Esophagus squamous epithelium (tissue), 5 donors: ENCODE measurements around the gene TBC1D12. TPM values are rescaled to one million over a fixed set of nuclear protein-coding genes. Genes with fewer than 3 reads are reported as not detected.
"Not testable (repeated sequence)": the region's sequence is repeated elsewhere in the genome, so short reads cannot be mapped to it uniquely, and the experiment has no call there.

Source experiments
- DNase-seq: peaks from one replicate; lab custom pipeline; 2025; lab: John Stamatoyannopoulos, UW
- H3K27ac ChIP-seq, 4 donors: fragments of 200-600 bp; sonication (generic); one replicate each; pipeline ENCODE4 v1.5.1; 2016 to 2019; ENCODE audit warnings: mild to moderate bottlenecking in 1 of 4
- H3K27me3 ChIP-seq, 4 donors: fragments of 200-600 bp; sonication (generic); 1 replicate in 3 of 4; 2 replicates in 1 of 4; pipeline versions ENCODE4 v1.5.1 to v1.6.0; 2017 to 2021; ENCODE audit warnings: antibody characterized with exemption in 1 of 4
- H3K36me3 ChIP-seq, 3 donors: fragments of 200-600 bp; sonication (generic); one replicate each; pipeline ENCODE4 v1.5.1; 2016 to 2019
- H3K4me1 ChIP-seq, 3 donors: fragments of 200-600 bp; sonication (generic); one replicate each; pipeline ENCODE4 v1.5.1; 2017 to 2019
- H3K4me3 ChIP-seq, 4 donors: fragments of 200-600 bp; sonication (generic); 1 replicate in 3 of 4; 2 replicates in 1 of 4; pipeline ENCODE4 v1.5.1; 2016 to 2019; ENCODE audit warnings: mild to moderate bottlenecking in 2 of 4, moderate library complexity in 1 of 4
- H3K9me3 ChIP-seq, 3 donors: fragments of 200-600 bp; sonication (generic); one replicate each; pipeline ENCODE4 v1.5.1; 2016 to 2019
- POLR2A ChIP-seq, 4 donors: fragments of 450-650 bp; IDR thresholded peaks; one replicate each; pipeline ENCODE4 v1.6.1; 2017; ENCODE audit warnings: antibody characterized with exemption in 4 of 4, mild to moderate bottlenecking in 4 of 4, moderate library complexity in 3 of 4
- WGBS, 2 donors: methylation state at CpG; one replicate each; pipeline ENCODE4 v1.1.5; 2018; 5-methylcytosine and 5-hydroxymethylcytosine counted together
- intact Hi-C: fragments of 100-400 bp; cut with DNase I; formaldehyde crosslinking; loops from one replicate; pipeline ENCODE4 v1.15.0; 2022
- total RNA-seq, 4 donors: library from RNA; depleted of rRNA; stranded (reverse); fragments of >200 nt; gene quantifications; one replicate each; pipeline ENCODE4 v1.1.0, GENCODE V29; 2016
- TF ChIP-seq, protein P1 (sequence below), 6 experiments: fragments of 450-650 bp in 4 of 6; fragments of 200-600 bp in 2 of 6; sonication (generic) in 2 of 6; IDR thresholded peaks; one replicate each; pipeline ENCODE4 v1.5.1; 2016 to 2019; ENCODE audit warnings: antibody characterized with exemption in 6 of 6, mild to moderate bottlenecking in 4 of 6, moderate library complexity in 4 of 6
- donor health status: DM: yes; HTN: yes; CAD: no.

Gene TBC1D12
- total RNA-seq, 4 donors from 2014 or later = 5.2 to 13.5 (median 7.0) TPM

DNA sequence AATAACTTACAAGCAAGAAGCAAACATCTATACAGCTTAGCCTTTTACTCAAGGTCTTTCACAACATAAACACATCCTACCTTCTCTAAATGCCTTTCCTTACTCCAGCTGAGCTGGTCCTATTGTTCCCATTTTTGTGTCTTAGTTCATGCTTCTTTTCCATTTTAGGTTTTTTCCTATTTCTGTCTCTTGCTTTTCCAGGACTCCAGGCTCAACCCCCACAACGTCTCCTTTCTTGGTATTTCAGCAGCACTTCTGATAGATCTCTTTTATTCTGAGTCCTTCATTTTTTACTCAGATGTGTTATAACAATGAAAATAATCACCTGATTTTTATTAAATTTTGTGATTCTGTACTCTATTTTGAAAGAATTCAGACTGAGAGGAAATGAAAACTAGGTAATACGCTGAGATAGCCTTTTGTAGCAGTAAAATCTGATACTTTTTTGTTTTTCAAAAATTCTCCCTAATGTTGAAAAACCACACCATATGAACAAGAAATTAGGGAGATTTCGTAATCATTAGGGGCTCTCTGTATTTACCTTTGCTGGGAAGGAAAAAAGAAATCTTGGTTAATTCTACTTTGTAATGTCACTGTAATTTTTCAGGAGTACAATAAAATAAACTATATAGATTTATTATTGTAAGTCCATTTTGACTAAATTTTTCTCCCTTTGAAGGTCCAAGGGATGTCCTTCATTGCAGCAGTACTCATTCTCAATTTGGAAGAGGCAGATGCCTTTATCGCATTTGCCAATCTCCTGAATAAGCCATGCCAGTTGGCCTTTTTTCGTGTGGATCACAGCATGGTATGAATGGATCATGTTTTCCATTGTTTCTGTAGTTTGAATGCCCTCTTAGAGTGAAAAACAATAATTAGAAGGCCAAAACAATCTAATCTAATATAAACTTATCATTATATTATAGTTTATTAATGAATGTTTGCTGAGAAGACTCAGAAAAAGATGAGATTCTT is 119.2 kb downstream of the TBC1D12 start:
- no peak for TF ChIP-seq POLR2A (IDR thresholded peaks at IDR 0.05)
- TF ChIP-seq, protein P1, sequence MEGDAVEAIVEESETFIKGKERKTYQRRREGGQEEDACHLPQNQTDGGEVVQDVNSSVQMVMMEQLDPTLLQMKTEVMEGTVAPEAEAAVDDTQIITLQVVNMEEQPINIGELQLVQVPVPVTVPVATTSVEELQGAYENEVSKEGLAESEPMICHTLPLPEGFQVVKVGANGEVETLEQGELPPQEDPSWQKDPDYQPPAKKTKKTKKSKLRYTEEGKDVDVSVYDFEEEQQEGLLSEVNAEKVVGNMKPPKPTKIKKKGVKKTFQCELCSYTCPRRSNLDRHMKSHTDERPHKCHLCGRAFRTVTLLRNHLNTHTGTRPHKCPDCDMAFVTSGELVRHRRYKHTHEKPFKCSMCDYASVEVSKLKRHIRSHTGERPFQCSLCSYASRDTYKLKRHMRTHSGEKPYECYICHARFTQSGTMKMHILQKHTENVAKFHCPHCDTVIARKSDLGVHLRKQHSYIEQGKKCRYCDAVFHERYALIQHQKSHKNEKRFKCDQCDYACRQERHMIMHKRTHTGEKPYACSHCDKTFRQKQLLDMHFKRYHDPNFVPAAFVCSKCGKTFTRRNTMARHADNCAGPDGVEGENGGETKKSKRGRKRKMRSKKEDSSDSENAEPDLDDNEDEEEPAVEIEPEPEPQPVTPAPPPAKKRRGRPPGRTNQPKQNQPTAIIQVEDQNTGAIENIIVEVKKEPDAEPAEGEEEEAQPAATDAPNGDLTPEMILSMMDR (IDR thresholded peaks at IDR 0.05) = no peak
- Histone ChIP-seq H3K4me3 (no peak overlapping the region), H3K36me3 (peaks cover 0 to 41% (median 0%) of the 10 kb centered on the region in 3 donors), H3K9me3 (no peaks in the 10 kb centered on the region), H3K27ac (no peak overlapping the region), H3K4me1 (no peaks in the 10 kb centered on the region), H3K27me3 (no peaks in the 10 kb centered on the region)
- intact Hi-C loops = no loop called here
- WGBS, 2 donors = 81 to 88% methylated on average over 5 of the region's 5 CpGs
- no peak for DNase-seq

DNA sequence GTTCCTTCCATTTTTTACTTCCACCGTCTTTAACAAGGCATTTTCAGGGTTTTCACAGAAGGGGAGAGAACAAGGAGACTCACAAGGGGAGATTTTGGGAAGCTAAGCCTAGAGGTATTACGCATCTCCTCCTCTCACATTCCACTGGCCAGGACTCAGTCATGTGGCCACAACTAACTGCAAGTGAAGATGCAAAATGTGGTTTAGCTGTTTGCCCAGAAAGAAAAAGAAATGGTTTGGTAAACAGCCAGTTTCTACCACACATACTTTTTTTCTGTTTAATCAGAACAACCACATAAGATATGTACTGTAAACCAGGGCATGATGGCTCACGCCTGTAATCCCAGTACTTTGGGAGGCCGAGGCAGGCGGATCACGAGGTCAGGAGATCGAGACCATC is 121.8 kb downstream of the TBC1D12 start:
- no peak for DNase-seq
- intact Hi-C loops = no loop called here
- H3K36me3 ChIP-seq = peaks cover 0 to 53% (median 0%) of the 10 kb centered on the region in 3 donors
- H3K4me1 ChIP-seq = no peaks in the 10 kb centered on the region
- 73 to 89% methylated on average over 3 to 7 of the region's 7 CpGs for WGBS, 2 donors
- no peak for TF ChIP-seq POLR2A (IDR thresholded peaks at IDR 0.05)
- no peak overlapping the region for H3K27ac ChIP-seq
- H3K9me3 ChIP-seq = no peaks in the 10 kb centered on the region
- H3K4me3 ChIP-seq = no peak overlapping the region
- H3K27me3 ChIP-seq = no peaks in the 10 kb centered on the region

DNA sequence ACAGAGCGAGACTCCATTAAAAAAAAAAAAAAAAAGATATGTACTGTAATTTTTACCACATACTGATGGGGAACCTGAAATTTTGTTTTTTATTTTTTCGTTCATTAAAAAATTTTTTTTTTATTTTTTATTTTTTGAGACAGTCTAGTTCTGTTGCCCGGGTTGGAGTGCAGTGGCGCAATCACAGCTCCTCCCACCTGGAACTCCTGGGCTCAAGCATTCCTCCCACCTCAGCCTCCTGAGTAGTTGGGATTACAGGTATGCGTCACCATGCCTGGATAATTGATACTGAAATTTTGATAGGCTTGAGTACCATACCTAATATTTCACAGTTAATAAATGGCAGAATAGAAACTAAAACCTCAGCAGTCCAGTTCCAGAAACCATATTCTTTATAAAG is 122.4 kb downstream of the TBC1D12 start:
- intact Hi-C loops = no loop called here
- H3K27me3 ChIP-seq = no peaks in the 10 kb centered on the region
- no peaks in the 10 kb centered on the region for H3K9me3 ChIP-seq
- H3K36me3 ChIP-seq = peaks cover 0 to 55% (median 0%) of the 10 kb centered on the region in 3 donors
- no peak for DNase-seq
- 96 to 99% methylated on average over 5 of the region's 5 CpGs for WGBS, 2 donors
- TF ChIP-seq, protein P1 (IDR thresholded peaks at IDR 0.05) = no peak
- TF ChIP-seq POLR2A (IDR thresholded peaks at IDR 0.05) = no peak
- no peak overlapping the region for H3K27ac ChIP-seq
- no peak overlapping the region for H3K4me3 ChIP-seq
- no peaks in the 10 kb centered on the region for H3K4me1 ChIP-seq

DNA sequence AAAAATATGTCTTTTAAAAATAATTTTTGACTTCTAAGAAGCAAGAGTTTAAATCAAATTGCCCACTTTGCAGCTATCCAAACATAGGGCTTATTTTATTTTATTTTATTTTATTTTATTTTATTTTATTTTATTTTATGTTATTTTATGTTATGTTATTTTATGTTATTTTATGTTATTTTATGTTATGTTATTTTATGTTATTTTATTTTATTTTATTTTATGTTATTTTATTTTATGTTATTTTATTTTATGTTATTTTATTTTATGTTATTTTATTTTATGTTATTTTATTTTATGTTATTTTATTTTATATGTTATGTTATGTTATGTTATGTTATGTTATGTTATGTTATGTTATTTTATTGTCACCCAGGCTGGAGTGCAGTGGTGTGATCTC is 129.2 kb downstream of the TBC1D12 start:
- H3K4me1 ChIP-seq, H3K27me3 ChIP-seq, H3K9me3 ChIP-seq, intact Hi-C loops, DNase-seq, H3K27ac ChIP-seq, H3K4me3 ChIP-seq: not testable (repeated sequence)
- peaks cover 0 to 52% (median 0%) of the 10 kb centered on the region in 3 donors for H3K36me3 ChIP-seq

DNA sequence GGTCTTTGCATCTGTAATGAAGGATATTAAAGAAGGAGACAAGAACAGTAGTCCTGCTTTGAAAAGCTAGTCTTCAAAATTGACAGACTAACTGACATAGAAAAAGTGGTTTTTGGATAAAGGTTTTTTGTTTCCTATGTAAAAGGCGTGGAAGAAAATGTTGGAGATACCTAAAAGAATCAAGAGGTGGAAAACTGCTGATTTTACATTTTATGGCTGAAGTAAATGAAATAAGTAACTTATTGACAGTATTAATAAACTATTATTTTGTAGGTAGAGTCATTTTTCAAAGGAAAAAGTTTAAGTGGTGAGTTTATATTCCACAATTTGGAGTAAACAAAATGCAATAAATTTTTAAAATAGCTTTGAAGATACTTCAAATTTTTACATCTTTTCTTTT is 130.7 kb downstream of the TBC1D12 start:
- Histone ChIP-seq H3K4me1 (no peaks in the 10 kb centered on the region), H3K27me3 (no peaks in the 10 kb centered on the region), H3K27ac (no peak overlapping the region), H3K9me3 (no peaks in the 10 kb centered on the region), H3K36me3 (peaks cover 0 to 45% (median 0%) of the 10 kb centered on the region in 3 donors), H3K4me3 (no peak overlapping the region)
- no peak for TF ChIP-seq POLR2A (IDR thresholded peaks at IDR 0.05)
- TF ChIP-seq, protein P1 (IDR thresholded peaks at IDR 0.05) = no peak
- intact Hi-C loops = no loop called here
- no peak for DNase-seq
- 93 to 95% methylated on average over 1 of the region's 1 CpG for WGBS, 2 donors

DNA sequence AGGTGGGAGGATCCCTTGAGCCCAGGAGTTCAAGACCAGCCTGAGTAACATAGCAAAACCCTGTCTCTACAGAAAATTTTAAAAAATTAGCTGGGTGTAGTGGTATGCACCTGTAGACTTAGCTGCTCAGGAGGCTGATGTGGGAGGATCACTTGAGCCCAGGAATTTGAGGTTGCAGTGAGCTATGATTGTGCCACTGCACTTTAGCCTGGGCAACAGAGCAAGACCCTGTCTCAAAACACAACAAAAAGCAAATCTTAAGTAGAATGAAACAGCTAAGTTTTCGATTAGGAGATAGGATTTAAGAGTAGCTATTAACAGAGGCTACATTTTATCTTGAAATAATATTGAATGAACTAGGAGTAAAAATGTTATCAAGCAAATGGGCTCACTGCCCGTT is 139.9 kb downstream of the TBC1D12 start:
- H3K36me3 ChIP-seq, DNase-seq, H3K27me3 ChIP-seq, H3K4me3 ChIP-seq, intact Hi-C loops, H3K27ac ChIP-seq, H3K9me3 ChIP-seq: not testable (repeated sequence)
- 88 to 93% methylated on average over 2 of the region's 2 CpGs for WGBS, 2 donors
- peaks cover 6 to 21% (median 14%) of the 10 kb centered on the region in 3 donors for H3K4me1 ChIP-seq
